BE2C (cell line): Measurements from ENCODE around the gene CCDC85B.

Source experiments
- DNase-seq: peaks from one replicate; pipeline ENCODE4 v3.0.0-alpha.2; 2020
- H3K27me3 ChIP-seq: fragments of 250-450 bp; sonication (Bioruptor Pico); 2 replicates; pipeline ENCODE4 v1.5.1; 2020; ENCODE audit warnings: mild to moderate bottlenecking
- H3K36me3 ChIP-seq: fragments of 250-450 bp; sonication (Bioruptor Pico); 2 replicates; pipeline ENCODE4 v1.5.1; 2020; ENCODE audit warnings: mild to moderate bottlenecking
- H3K4me1 ChIP-seq: fragments of 250-450 bp; sonication (Bioruptor Pico); 2 replicates; pipeline ENCODE4 v1.5.1; 2020
- H3K4me3 ChIP-seq: 2 replicates; pipeline ENCODE4 v1.5.1; 2011; ENCODE audit warnings: low read depth, low read length
- H3K9me3 ChIP-seq: fragments of 250-450 bp; sonication (Bioruptor Pico); 2 replicates; pipeline ENCODE4 v1.5.1; 2020
- TF ChIP-seq, protein P1 (sequence below): IDR thresholded peaks from 2 replicates; pipeline ENCODE4 v1.5.1; 2012; ENCODE audit warnings: mild to moderate bottlenecking, low read depth, low read length

CCDC85B gene

DNA sequence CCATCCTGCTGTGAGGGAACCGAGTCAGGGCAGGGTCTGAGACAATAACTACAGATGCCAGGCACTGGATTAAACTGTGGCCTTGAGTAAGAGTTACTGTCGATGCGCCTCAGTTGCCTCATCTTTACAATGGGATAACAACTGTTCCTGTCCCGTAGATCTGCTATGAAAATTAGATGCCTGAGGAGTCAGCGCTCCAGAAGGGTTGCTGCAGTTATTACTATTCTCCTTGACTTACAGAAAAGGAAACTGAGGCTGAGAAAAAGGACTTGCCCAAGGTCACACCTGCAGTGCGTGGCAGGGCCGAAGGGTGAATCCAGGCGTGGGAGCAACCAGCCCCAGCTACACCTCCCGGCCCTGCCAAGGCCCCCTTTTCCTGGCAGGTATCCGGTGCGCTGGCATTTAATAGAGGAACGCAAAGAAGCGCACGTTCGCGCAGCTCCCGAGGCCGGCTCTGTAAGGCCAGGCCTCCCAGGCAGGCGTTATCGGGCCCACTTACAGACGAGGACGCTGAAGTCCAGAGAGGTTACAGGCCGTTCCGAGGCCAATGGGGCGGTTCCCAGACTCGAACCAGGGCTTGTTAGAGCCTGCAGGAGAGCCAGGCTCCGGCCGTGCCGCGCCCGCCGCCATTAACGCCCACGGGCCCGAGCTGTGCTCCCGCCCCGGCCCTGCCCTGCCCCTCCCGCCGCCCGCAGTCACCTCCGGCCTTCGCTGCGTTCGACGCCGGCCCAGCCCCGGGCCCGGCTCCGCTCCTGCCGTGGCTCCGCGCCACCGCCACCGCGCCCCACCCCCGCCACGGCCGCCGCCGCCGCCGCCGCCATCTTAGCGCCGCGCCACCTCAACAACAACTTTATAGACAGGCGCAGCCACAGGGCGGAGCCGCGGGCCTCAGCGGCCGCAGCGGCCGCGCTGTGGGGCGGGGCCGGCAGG is 28.0 kb downstream of the CCDC85B start, which contains the start of gene C11orf68:
TSS of gene C11orf68 (minus strand) at position 852 of the 930 bp plus-strand sequence. CDS start at position 821, 31 bp downstream.
- Histone ChIP-seq H3K36me3 (no peaks in the 10 kb centered on the region), H3K4me3 (peak within 1 kb of the TSS; percentile 98), H3K9me3 (no peaks in the 10 kb centered on the region), H3K4me1 (peaks cover 14% of the 10 kb centered on the region), H3K27me3 (no peaks in the 10 kb centered on the region)
- DNase-seq = no peak
- TF ChIP-seq, protein P1, sequence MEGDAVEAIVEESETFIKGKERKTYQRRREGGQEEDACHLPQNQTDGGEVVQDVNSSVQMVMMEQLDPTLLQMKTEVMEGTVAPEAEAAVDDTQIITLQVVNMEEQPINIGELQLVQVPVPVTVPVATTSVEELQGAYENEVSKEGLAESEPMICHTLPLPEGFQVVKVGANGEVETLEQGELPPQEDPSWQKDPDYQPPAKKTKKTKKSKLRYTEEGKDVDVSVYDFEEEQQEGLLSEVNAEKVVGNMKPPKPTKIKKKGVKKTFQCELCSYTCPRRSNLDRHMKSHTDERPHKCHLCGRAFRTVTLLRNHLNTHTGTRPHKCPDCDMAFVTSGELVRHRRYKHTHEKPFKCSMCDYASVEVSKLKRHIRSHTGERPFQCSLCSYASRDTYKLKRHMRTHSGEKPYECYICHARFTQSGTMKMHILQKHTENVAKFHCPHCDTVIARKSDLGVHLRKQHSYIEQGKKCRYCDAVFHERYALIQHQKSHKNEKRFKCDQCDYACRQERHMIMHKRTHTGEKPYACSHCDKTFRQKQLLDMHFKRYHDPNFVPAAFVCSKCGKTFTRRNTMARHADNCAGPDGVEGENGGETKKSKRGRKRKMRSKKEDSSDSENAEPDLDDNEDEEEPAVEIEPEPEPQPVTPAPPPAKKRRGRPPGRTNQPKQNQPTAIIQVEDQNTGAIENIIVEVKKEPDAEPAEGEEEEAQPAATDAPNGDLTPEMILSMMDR = no peak

GRCh38 chr11:65919141-65919572 is 28.7 kb downstream of the CCDC85B start, which contains the start of gene DRAP1:
Gene DRAP1 (plus strand): TSS chr11:65919426. CDS start chr11:65919502, 76 bp downstream.
- H3K36me3 ChIP-seq = no peaks in the 10 kb centered on the region
- H3K9me3 ChIP-seq = no peaks in the 10 kb centered on the region
- H3K4me3 ChIP-seq = peak within 1 kb of the TSS; percentile 98
- H3K27me3 ChIP-seq = no peaks in the 10 kb centered on the region
- peaks cover 14% of the 10 kb centered on the region for H3K4me1 ChIP-seq
- TF ChIP-seq, protein P1 = no peak
- DNase-seq = peak; percentile 99

DNA sequence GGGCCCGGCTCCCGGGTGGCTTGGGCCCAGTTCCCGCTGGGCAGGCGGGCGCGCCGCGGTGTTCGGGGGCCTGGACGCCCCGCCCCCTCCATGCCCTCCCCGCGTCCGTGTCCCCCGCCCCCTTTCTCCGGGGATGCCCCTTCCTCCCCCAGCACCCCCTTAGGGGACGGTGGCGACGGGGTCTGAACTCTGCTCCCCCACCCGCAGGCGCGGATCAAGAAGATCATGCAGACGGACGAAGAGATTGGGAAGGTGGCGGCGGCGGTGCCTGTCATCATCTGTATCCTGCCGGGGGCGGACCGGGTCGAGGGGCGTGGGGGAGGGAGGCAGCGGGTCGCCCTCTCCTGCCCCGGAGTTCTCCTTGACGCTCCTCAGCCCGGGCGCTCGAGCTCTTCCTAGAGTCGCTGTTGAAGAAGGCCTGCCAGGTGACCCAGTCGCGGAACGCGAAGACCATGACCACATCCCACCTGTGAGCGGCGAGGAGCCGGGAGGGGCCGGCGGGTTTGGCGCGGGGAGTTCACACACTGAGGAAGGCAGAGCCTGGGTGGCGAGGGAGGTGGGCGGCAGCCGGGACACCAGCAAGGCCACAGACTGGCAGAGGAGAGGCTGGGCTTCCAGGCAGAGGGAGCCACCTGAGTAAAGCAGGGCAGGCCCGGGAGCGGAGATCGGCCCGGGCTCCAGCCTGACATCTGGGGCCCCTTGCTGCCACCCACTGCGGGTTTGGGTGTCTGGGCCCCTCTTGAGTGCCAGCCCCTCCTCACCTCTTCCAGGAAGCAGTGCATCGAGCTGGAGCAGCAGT is 29.3 kb downstream of the CCDC85B start:
- TF ChIP-seq, protein P1 = no peak
- H3K27me3 ChIP-seq = no peaks in the 10 kb centered on the region
- H3K4me3 ChIP-seq = peak overlapping the region; percentile 73
- H3K9me3 ChIP-seq = no peaks in the 10 kb centered on the region
- no peaks in the 10 kb centered on the region for H3K36me3 ChIP-seq
- H3K4me1 ChIP-seq = peaks cover 14% of the 10 kb centered on the region
- peak; percentile 42 for DNase-seq

DNA sequence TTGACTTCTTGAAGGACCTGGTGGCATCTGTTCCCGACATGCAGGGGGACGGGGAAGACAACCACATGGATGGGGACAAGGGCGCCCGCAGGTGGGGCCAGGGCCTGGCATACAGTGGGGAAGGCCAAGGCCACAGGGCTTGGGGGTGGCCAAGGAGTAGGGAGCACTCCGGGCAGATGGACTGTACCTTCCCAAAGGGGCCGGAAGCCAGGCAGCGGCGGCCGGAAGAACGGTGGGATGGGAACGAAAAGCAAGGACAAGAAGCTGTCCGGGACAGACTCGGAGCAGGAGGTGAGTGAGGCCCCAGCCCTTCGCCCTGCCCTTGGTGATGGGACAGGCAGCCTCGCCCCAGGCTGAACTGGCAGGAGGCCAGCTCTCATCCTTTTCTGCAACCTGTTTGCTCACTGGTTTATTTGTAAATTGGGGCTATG is 29.9 kb downstream of the CCDC85B start:
- DNase-seq = peak; percentile 34
- Histone ChIP-seq H3K36me3 (no peaks in the 10 kb centered on the region), H3K27me3 (no peaks in the 10 kb centered on the region), H3K9me3 (no peaks in the 10 kb centered on the region), H3K4me1 (peaks cover 11% of the 10 kb centered on the region), H3K4me3 (peak overlapping the region; percentile 73)
- TF ChIP-seq, protein P1 = no peak

DNA sequence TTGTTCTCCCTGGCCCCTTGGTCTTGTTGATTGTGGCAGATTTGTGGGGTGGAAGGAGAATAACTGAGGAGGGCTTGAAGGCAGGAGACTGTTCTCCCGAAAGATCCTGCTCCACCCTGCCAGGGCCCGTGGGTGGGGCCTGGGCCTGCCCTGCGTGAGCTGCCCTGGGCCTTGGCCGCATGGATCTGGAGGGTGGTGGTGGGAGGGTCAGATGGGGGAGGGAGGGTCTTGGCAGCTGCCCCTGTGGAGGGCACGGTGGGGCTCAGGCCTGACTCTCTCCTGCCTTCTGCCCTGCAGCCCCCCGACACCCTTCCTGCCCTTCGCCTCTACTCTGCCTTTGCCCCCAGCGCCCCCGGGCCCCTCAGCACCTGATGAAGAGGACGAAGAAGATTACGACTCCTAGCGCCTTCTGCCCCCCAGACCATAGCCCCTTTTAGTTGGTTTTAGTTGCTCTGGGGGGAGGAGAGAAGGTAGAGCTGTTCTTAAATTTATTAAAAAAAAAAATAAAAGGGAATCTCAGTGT is 30.6 kb downstream of the CCDC85B start:
- H3K9me3 ChIP-seq = no peaks in the 10 kb centered on the region
- no peak overlapping the region; the same call in 1 of the 2 replicates for H3K4me3 ChIP-seq
- H3K4me1 ChIP-seq = peaks cover 4% of the 10 kb centered on the region; the same call in 1 of the 2 replicates
- TF ChIP-seq, protein P1 = no peak
- H3K27me3 ChIP-seq = no peaks in the 10 kb centered on the region
- DNase-seq = no peak
- no peaks in the 10 kb centered on the region for H3K36me3 ChIP-seq
